HepG2 (cell line): Measurements from ENCODE around the gene TMCC2. TPM values are rescaled to one million over a fixed set of nuclear protein-coding genes. Genes with fewer than 3 reads are reported as not detected.
A peak's percentile ranks its signal among the peaks of the same experiment; 100 is the strongest.

Source experiments
- CAMTA2 ChIP-seq: sonication (generic); formaldehyde crosslinking; IDR thresholded peaks from 2 replicates; pipeline ENCODE4 v1.4.0; 2020; ENCODE audit warnings: mild to moderate bottlenecking, missing genetic modification reagents, borderline replicate concordance
- CBX1 ChIP-seq: IDR thresholded peaks from one replicate; pipeline ENCODE4 v1.6.1; 2016; ENCODE audit warnings: antibody characterized with exemption, low read depth
- CEBPG ChIP-seq: IDR thresholded peaks from 2 replicates; pipeline ENCODE4 v1.6.1; 2016
- FOXJ3 ChIP-seq: sonication (generic); formaldehyde crosslinking; IDR thresholded peaks from 2 replicates; pipeline ENCODE4 v1.4.0; 2020; ENCODE audit warnings: missing genetic modification reagents, mild to moderate bottlenecking, borderline replicate concordance
- HMGA1 ChIP-seq: sonication (generic); formaldehyde crosslinking; conservative IDR thresholded peaks from 2 replicates; pipeline ENCODE4 v1.4.0; 2020; ENCODE audit warnings: missing genetic modification reagents
- HNF4G ChIP-seq, 2 experiments: sonication (generic) in 1 of 2; formaldehyde crosslinking in 1 of 2; IDR thresholded peaks; 2 replicates each; pipeline versions ENCODE4 v1.4.0 to v1.6.1; 2011 to 2020; ENCODE audit warnings: borderline replicate concordance in 2 of 2, low read depth in 2 of 2, mild to moderate bottlenecking in 2 of 2, low read length in 1 of 2, missing genetic modification reagents in 1 of 2, moderate library complexity in 1 of 2
- KLF6 ChIP-seq: IDR thresholded peaks from 2 replicates; pipeline ENCODE4 v1.8.0; 2016; ENCODE audit warnings: missing biosample characterization, missing genetic modification reagents
- MIER3 ChIP-seq: IDR thresholded peaks from 2 replicates; pipeline ENCODE4 v1.6.1; 2016; ENCODE audit warnings: missing compliant biosample characterization, borderline replicate concordance
- NFKB2 ChIP-seq: sonication (generic); formaldehyde crosslinking; IDR thresholded peaks from 2 replicates; pipeline ENCODE4 v1.4.0; 2020; ENCODE audit warnings: missing genetic modification reagents, borderline replicate concordance
- SRY ChIP-seq: sonication (generic); formaldehyde crosslinking; IDR thresholded peaks from 2 replicates; pipeline ENCODE4 v1.8.0; 2022; ENCODE audit warnings: mild to moderate bottlenecking, missing genetic modification reagents
- TARDBP ChIP-seq: sonication (generic); formaldehyde crosslinking; IDR thresholded peaks from 2 replicates; pipeline ENCODE4 v1.8.0; 2022; ENCODE audit warnings: mild to moderate bottlenecking, missing genetic modification reagents
- TBP ChIP-seq: sonication (generic); formaldehyde crosslinking; IDR thresholded peaks from 2 replicates; pipeline ENCODE4 v1.5.0; 2020; ENCODE audit warnings: missing genetic modification reagents
- ZNF121 ChIP-seq: sonication (generic); formaldehyde crosslinking; IDR thresholded peaks from 2 replicates; pipeline ENCODE4 v1.5.0; 2020; ENCODE audit warnings: mild to moderate bottlenecking, missing genetic modification reagents
- ZNF180 ChIP-seq: sonication (generic); formaldehyde crosslinking; IDR thresholded peaks from 2 replicates; pipeline ENCODE4 v1.4.0; 2020; ENCODE audit warnings: low read depth, missing genetic modification reagents, borderline replicate concordance
- ZNF230 ChIP-seq: sonication (generic); formaldehyde crosslinking; IDR thresholded peaks from 2 replicates; pipeline ENCODE4 v1.4.0; 2020; ENCODE audit warnings: mild to moderate bottlenecking, missing genetic modification reagents
- ZNF441 ChIP-seq: sonication (generic); formaldehyde crosslinking; IDR thresholded peaks from 2 replicates; pipeline ENCODE4 v1.7.0; 2021; ENCODE audit warnings: missing genetic modification reagents, borderline replicate concordance
- ZNF484 ChIP-seq: sonication (generic); formaldehyde crosslinking; IDR thresholded peaks from 2 replicates; pipeline ENCODE4 v1.5.1; 2020; ENCODE audit warnings: mild to moderate bottlenecking, low read depth, missing genetic modification reagents, borderline replicate concordance
- ZNF557 ChIP-seq: sonication (generic); formaldehyde crosslinking; IDR thresholded peaks from 2 replicates; pipeline ENCODE4 v1.4.0; 2020; ENCODE audit warnings: missing genetic modification reagents
- ZSCAN12 ChIP-seq: sonication (generic); formaldehyde crosslinking; IDR thresholded peaks from 2 replicates; pipeline ENCODE4 v1.9.0; 2021; ENCODE audit warnings: mild to moderate bottlenecking, missing genetic modification reagents
- polyA plus RNA-seq, 8 experiments: library from polyadenylated mRNA; depleted of rRNA in 3 of 8; stranded (reverse) in 7 of 8; unstranded in 1 of 8; fragments of >200 nt; fragmentation: Illumina TruSeq in 4 of 8; extraction: Trizol in 4 of 8; gene quantifications; 2 replicates each; pipeline versions ENCODE4 v1.2.1 to v1.2.3, GENCODE V29; 2011 to 2016; ENCODE audit warnings: low read depth in 4 of 8, missing spikeins in 1 of 8, mixed read lengths in 1 of 8; ENCODE audit not compliant: insufficient read depth in 1 of 8
- total RNA-seq, 5 experiments: library from RNA; depleted of rRNA; stranded (reverse); fragments of >200 nt; fragmentation: Illumina TruSeq; extraction: Trizol; gene quantifications; 2 replicates each; pipeline ENCODE4 v1.2.3, GENCODE V29; 2016; ENCODE audit warnings: low read depth in 1 of 5
- TF ChIP-seq, protein P1 (sequence below): conservative IDR thresholded peaks from 2 replicates; pipeline ENCODE4 v1.6.1; 2018; ENCODE audit warnings: missing genetic modification reagents
- TF ChIP-seq, protein P2 (sequence below): sonication (generic); formaldehyde crosslinking; IDR thresholded peaks from 2 replicates; pipeline ENCODE4; 2020; ENCODE audit warnings: missing genetic modification reagents, mild to moderate bottlenecking, borderline replicate concordance
- TF ChIP-seq, protein P3 (sequence below): sonication (generic); formaldehyde crosslinking; IDR thresholded peaks from 2 replicates; pipeline ENCODE4 v1.4.0; 2020; ENCODE audit warnings: missing genetic modification reagents
- TF ChIP-seq, protein P4 (sequence below): sonication (generic); formaldehyde crosslinking; IDR thresholded peaks from 2 replicates; pipeline ENCODE4 v1.5.0; 2020; ENCODE audit warnings: mild to moderate bottlenecking, missing genetic modification reagents

The TMCC2 gene
- total and polyA plus RNA-seq, 2 of the 13 experiments (the other 11 are each of a cell fraction or from before 2014, with no cell fraction given), result 0.12 to 0.24 TPM

DNA sequence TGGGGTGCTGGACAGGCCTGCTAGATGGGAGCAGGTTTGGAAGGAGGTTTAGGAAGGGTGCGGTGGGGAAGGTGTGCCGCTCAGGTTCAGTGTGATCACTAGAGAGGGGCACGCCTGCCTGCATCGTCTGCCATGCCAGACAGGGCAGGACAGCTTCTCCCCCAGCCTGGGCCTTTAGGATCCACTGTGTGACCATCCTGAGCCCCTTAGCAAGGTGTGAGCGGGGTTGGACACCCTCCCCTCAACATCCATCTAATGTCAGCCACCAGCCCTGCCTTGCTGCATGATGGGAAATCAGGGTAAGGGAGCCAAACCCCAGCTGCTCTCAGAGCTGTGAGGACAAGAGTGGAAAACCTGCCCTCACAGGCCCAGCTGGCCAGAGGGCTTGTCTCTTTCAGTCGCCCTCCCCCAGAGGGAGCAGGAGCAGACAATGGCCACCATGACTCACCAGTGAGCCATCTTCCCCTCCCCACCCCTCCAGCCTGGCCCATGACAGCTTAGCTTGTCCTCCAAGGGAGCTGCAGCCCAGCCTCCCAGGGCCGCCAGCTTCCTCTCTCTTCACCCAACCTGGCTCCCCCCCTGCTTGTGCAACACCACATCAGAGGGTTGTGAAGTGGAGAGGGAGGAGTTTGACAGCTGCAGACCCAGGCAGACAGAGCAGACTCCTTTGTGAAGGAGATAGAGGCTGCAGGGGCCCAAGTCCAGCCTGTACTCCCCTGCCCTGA is 56.8 kb downstream of the TMCC2 start (continued):
- TF ChIP-seq HNF4G (IDR thresholded peaks at IDR 0.05; ENCODE audit: borderline replicate concordance, low read depth, low read length) (peak; percentile 8; the same call in 1 of the 2 replicates), HNF4G (CRISPR knock-in tag; IDR thresholded peaks at IDR 0.05; ENCODE audit: borderline replicate concordance, low read depth) (no peak), ZNF557 (CRISPR knock-in tag) (no peak), MIER3 (CRISPR knock-in tag) (no peak; the same call in 1 of the 2 replicates), FOXJ3 (CRISPR knock-in tag) (no peak), TARDBP (CRISPR knock-in tag) (peak; percentile 95), ZNF484 (no peak), NFKB2 (CRISPR knock-in tag) (no peak; the same call in 1 of the 2 replicates), TBP (CRISPR knock-in tag) (no peak), CAMTA2 (CRISPR knock-in tag) (no peak), ZSCAN12 (no peak), HMGA1 (CRISPR knock-in tag) (no peak), CBX1 (no peak), ZNF441 (CRISPR knock-in tag) (no peak), SRY (no peak), ZNF121 (CRISPR knock-in tag) (peak; percentile 46; the same call in 1 of the 2 replicates), CEBPG (CRISPR knock-in tag) (peak; percentile 97), ZNF230 (0 out of 2 replicates have a peak, but pooled peaks have one; percentile 44), KLF6 (CRISPR knock-in tag) (no peak), ZNF180 (no peak)
- TF ChIP-seq, protein P1, sequence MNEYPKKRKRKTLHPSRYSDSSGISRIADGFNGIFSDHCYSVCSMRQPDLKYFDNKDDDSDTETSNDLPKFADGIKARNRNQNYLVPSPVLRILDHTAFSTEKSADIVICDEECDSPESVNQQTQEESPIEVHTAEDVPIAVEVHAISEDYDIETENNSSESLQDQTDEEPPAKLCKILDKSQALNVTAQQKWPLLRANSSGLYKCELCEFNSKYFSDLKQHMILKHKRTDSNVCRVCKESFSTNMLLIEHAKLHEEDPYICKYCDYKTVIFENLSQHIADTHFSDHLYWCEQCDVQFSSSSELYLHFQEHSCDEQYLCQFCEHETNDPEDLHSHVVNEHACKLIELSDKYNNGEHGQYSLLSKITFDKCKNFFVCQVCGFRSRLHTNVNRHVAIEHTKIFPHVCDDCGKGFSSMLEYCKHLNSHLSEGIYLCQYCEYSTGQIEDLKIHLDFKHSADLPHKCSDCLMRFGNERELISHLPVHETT (CRISPR knock-in tag), result no peak
- TF ChIP-seq, protein P2, sequence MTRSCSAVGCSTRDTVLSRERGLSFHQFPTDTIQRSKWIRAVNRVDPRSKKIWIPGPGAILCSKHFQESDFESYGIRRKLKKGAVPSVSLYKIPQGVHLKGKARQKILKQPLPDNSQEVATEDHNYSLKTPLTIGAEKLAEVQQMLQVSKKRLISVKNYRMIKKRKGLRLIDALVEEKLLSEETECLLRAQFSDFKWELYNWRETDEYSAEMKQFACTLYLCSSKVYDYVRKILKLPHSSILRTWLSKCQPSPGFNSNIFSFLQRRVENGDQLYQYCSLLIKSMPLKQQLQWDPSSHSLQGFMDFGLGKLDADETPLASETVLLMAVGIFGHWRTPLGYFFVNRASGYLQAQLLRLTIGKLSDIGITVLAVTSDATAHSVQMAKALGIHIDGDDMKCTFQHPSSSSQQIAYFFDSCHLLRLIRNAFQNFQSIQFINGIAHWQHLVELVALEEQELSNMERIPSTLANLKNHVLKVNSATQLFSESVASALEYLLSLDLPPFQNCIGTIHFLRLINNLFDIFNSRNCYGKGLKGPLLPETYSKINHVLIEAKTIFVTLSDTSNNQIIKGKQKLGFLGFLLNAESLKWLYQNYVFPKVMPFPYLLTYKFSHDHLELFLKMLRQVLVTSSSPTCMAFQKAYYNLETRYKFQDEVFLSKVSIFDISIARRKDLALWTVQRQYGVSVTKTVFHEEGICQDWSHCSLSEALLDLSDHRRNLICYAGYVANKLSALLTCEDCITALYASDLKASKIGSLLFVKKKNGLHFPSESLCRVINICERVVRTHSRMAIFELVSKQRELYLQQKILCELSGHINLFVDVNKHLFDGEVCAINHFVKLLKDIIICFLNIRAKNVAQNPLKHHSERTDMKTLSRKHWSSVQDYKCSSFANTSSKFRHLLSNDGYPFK (CRISPR knock-in tag), result no peak; the same call in 1 of the 2 replicates
- TF ChIP-seq, protein P3, sequence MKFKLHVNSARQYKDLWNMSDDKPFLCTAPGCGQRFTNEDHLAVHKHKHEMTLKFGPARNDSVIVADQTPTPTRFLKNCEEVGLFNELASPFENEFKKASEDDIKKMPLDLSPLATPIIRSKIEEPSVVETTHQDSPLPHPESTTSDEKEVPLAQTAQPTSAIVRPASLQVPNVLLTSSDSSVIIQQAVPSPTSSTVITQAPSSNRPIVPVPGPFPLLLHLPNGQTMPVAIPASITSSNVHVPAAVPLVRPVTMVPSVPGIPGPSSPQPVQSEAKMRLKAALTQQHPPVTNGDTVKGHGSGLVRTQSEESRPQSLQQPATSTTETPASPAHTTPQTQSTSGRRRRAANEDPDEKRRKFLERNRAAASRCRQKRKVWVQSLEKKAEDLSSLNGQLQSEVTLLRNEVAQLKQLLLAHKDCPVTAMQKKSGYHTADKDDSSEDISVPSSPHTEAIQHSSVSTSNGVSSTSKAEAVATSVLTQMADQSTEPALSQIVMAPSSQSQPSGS, result peak; percentile 57
- TF ChIP-seq, protein P4, sequence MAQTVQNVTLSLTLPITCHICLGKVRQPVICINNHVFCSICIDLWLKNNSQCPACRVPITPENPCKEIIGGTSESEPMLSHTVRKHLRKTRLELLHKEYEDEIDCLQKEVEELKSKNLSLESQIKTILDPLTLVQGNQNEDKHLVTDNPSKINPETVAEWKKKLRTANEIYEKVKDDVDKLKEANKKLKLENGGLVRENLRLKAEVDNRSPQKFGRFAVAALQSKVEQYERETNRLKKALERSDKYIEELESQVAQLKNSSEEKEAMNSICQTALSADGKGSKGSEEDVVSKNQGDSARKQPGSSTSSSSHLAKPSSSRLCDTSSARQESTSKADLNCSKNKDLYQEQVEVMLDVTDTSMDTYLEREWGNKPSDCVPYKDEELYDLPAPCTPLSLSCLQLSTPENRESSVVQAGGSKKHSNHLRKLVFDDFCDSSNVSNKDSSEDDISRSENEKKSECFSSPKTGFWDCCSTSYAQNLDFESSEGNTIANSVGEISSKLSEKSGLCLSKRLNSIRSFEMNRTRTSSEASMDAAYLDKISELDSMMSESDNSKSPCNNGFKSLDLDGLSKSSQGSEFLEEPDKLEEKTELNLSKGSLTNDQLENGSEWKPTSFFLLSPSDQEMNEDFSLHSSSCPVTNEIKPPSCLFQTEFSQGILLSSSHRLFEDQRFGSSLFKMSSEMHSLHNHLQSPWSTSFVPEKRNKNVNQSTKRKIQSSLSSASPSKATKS (CRISPR knock-in tag), result no peak
